HUES64 (cell line): Measurements from ENCODE around the gene GALNTL6.
"Not testable (repeated sequence)": the region's sequence is repeated elsewhere in the genome, so short reads cannot be mapped to it uniquely, and the experiment has no call there.

Experiments used
- H3K27ac ChIP-seq: 2 replicates; pipeline ENCODE4 v1.7.0; 2013; ENCODE audit warnings: low read depth, low read length, inconsistent platforms
- H3K27me3 ChIP-seq: 2 replicates; pipeline ENCODE4 v1.6.1; 2013; ENCODE audit warnings: mild to moderate bottlenecking, low read length; ENCODE audit not compliant: insufficient read depth
- H3K36me3 ChIP-seq: 2 replicates; pipeline ENCODE4 v1.6.1; 2013; ENCODE audit warnings: mild to moderate bottlenecking, low read length; ENCODE audit not compliant: insufficient read depth
- H3K4me1 ChIP-seq: 2 replicates; pipeline ENCODE4 v1.6.1; 2013; ENCODE audit warnings: mild to moderate bottlenecking, low read length, moderate library complexity; ENCODE audit not compliant: insufficient read depth
- H3K4me3 ChIP-seq: 2 replicates; pipeline ENCODE4 v1.5.1; 2013; ENCODE audit warnings: mild to moderate bottlenecking, low read length, moderate library complexity
- H3K9ac ChIP-seq: 2 replicates; pipeline ENCODE4 v1.6.1; 2013; ENCODE audit warnings: mild to moderate bottlenecking, low read depth, low read length
- H3K9me3 ChIP-seq: 2 replicates; pipeline ENCODE4 v1.6.1; 2013; ENCODE audit warnings: low read depth, low read length; ENCODE audit not compliant: insufficient read depth
- WGBS: fragments of 150-250, 120-280 bp; methylation state at CpG from one replicate; pipeline ENCODE4 v1.1.7; 2013; ENCODE audit warnings: missing lambda C conversion rate; 5-methylcytosine and 5-hydroxymethylcytosine counted together

Gene GALNTL6

DNA sequence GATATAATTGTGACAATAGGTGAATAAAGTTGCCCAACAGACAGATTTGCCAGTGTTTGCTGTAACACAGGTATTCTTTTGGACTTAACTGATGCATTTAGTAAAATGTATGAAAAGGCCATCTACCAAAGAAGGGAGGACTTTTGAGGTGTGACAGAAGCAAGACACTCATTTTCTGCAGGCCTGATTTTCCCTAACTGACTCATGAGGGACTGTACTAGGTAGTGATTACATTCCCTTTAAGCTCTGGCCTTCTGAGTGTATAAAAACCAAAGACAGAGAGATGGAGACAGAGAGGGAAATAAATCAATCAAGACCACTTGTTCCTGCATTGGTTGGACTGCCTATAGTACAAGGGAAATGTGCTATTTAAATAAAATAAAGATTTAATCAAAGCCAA, 1204.6 kb downstream of the GALNTL6 start:
- H3K4me1 ChIP-seq: peaks cover 17% of the 10 kb centered on the region
- no peak overlapping the region for H3K9ac ChIP-seq
- no peak overlapping the region for H3K4me3 ChIP-seq
- H3K27ac ChIP-seq: no peak overlapping the region
- H3K9me3 ChIP-seq: no peaks in the 10 kb centered on the region
- H3K27me3 ChIP-seq: no peaks in the 10 kb centered on the region
- H3K36me3 ChIP-seq: no peaks in the 10 kb centered on the region

DNA sequence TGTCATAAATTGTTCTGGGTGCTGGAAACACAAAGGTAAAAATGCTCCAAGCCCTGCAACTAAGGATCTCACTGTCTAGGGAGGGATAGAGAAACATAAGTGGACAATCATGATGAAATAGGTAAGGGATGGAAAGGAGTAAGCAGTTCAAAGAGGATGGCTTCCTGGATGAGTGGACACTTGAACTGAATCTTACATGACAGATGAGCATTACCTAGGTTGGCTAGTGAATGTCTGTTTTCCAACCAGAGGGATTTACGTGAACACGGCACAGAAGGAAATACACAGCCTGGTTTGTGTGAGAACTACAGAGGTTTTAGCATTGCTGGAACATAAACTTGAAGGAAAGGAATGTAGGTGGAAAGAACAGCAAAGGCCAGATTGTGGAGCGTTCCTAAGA, 1205.2 kb downstream of the GALNTL6 start:
- no peaks in the 10 kb centered on the region for H3K36me3 ChIP-seq
- H3K4me1 ChIP-seq: peaks cover 13% of the 10 kb centered on the region
- no peak overlapping the region for H3K27ac ChIP-seq
- WGBS: 96% methylated on average over 3 of the region's 3 CpGs
- no peaks in the 10 kb centered on the region for H3K27me3 ChIP-seq
- no peak overlapping the region for H3K4me3 ChIP-seq
- H3K9me3 ChIP-seq: no peaks in the 10 kb centered on the region
- no peak overlapping the region for H3K9ac ChIP-seq

DNA sequence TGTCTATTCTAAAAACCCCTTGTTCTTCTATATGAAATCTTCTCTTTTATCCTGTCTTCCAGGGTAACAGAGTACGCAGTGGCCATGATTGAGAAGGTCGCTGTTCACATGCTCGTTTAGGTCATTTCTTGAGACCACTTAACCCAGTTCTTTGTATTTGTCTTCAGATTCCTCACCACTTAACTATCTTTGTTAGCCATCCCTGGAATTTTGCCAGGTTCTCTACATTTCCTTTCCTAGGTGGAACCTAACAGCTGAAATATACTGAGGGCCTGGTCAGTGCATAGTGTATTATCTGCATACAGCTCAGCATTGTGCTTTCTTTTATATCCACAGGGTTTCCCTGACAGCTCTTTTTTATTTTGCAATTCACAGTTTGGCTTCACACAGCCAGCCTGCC, 1206.5 kb downstream of the GALNTL6 start:
- no peak overlapping the region for H3K27ac ChIP-seq
- no peak overlapping the region for H3K4me3 ChIP-seq
- WGBS: 88% methylated on average over 3 of the region's 3 CpGs
- H3K9ac ChIP-seq: no peak overlapping the region
- no peaks in the 10 kb centered on the region for H3K36me3 ChIP-seq
- H3K9me3 ChIP-seq: no peaks in the 10 kb centered on the region
- H3K4me1 ChIP-seq: peaks cover 2% of the 10 kb centered on the region
- H3K27me3 ChIP-seq: no peaks in the 10 kb centered on the region

DNA sequence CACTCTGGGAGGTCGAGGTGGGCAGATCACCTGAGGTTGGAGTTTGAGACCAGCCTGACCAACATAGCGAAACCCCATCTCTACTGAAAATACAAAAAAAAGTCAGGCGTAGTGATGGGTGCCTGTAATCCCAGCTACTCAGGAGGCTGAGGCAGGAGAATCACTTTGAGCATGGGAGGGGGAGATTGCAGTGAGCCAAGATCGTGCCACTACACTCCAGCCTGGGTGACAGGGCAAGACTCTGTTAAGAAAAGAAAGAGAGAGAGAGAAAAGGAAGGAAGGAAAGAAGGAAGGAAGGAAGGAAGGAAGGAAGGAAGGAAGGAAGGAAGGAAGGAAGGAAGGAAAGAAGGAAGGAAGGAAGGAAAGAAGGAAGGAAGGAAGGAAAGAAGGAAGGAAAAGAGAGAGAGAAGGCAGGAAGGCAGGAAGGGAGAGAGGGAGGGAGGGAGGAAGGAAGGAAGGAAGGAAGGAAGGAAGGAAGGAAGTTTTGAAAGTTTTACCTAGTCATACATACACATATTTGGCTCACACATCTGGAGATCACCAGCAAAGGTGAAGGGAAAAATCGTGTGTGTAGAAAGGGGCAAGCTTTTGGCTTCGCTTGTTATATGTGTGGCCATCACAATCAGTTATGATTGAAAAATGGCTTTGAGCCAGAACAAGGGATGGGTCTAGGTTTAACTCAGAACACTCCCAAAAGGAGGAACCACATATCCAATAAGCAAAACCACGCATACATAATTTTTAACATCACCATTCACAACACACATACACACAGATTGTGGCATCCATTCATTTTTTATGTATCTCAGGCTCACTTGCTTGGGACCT, 1208.8 kb downstream of the GALNTL6 start:
- H3K36me3 ChIP-seq, H3K27ac ChIP-seq, H3K4me3 ChIP-seq, H3K9ac ChIP-seq, H3K27me3 ChIP-seq, H3K4me1 ChIP-seq, H3K9me3 ChIP-seq: not testable (repeated sequence)
- WGBS: 92% methylated on average over 7 of the region's 7 CpGs

DNA sequence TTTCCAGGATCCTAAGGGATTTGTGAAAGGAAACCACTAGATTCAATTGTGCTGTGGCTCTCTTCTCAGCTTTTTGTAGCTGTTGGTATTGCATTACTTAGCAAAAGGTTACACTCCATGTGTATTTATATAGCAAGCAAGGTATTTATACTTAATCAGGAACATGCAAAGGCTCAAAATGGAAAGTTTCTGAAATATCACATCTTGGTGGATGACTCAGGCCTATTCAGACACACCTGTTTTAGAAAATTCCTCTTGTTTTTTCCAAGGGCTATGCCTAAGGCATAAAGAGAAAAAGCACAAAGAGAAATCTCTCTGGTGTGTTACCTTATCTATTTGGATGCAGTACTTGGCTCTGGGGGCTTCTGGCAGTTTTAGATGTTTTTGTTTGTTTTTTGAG, 1211.0 kb downstream of the GALNTL6 start:
- H3K27me3 ChIP-seq: no peaks in the 10 kb centered on the region

DNA sequence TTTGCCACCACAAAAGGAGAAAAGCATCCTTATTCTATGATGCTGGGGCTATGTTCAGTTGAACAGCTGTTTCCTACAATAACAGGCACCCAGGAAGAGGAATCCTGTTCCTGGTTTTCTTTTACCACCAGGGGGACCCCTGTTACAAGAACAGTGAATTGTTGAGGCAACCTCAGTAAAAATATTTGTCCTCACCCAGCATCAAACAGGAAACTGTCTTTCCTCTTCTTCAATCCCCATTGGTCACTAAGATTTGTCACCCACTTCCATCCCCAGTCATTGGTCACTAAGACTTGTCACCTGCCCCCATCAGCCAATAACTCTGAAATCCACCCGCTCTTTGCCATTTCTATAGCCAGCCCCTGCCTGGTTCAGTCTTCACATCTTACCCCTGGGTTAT, 1211.9 kb downstream of the GALNTL6 start:
- no peak overlapping the region for H3K27ac ChIP-seq
- H3K9me3 ChIP-seq: no peaks in the 10 kb centered on the region
- H3K4me1 ChIP-seq: peaks cover 17% of the 10 kb centered on the region
- H3K27me3 ChIP-seq: no peaks in the 10 kb centered on the region
- no peak overlapping the region for H3K4me3 ChIP-seq
- H3K36me3 ChIP-seq: no peaks in the 10 kb centered on the region
- H3K9ac ChIP-seq: no peak overlapping the region
- 94% methylated on average over 1 of the region's 1 CpG for WGBS

More for the DNA sequence above, 1211.0 kb downstream of the GALNTL6 start:
- no peaks in the 10 kb centered on the region for H3K36me3 ChIP-seq
- peaks cover 10% of the 10 kb centered on the region for H3K4me1 ChIP-seq
- H3K27ac ChIP-seq: no peak overlapping the region
- no peak overlapping the region for H3K9ac ChIP-seq
- H3K9me3 ChIP-seq: no peaks in the 10 kb centered on the region
- no peak overlapping the region for H3K4me3 ChIP-seq

DNA sequence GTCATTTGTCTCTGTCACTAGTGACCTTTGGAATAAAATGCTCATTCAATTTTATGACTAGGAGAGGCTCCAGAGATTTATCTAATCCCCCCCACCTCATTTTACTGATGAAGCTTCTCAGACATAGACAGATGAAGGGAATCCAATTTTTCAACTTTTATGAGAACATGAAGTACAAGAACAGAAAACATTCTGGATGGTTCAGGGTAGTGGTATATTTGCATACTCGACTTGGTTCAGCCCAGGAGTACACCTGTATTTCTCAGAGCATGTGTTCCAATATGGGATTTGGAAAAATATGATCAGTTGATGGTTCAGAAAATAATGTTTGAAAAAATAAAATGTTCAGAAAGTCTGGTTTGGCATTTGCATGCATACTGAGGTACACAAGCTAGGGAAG, 1224.0 kb downstream of the GALNTL6 start:
- Histone ChIP-seq H3K36me3 (no peaks in the 10 kb centered on the region), H3K27ac (no peak overlapping the region), H3K27me3 (no peaks in the 10 kb centered on the region), H3K9me3 (no peaks in the 10 kb centered on the region), H3K4me1 (peaks cover 30% of the 10 kb centered on the region), H3K9ac (no peak overlapping the region), H3K4me3 (no peak overlapping the region)
- WGBS: 92% methylated on average over 1 of the region's 1 CpG

DNA sequence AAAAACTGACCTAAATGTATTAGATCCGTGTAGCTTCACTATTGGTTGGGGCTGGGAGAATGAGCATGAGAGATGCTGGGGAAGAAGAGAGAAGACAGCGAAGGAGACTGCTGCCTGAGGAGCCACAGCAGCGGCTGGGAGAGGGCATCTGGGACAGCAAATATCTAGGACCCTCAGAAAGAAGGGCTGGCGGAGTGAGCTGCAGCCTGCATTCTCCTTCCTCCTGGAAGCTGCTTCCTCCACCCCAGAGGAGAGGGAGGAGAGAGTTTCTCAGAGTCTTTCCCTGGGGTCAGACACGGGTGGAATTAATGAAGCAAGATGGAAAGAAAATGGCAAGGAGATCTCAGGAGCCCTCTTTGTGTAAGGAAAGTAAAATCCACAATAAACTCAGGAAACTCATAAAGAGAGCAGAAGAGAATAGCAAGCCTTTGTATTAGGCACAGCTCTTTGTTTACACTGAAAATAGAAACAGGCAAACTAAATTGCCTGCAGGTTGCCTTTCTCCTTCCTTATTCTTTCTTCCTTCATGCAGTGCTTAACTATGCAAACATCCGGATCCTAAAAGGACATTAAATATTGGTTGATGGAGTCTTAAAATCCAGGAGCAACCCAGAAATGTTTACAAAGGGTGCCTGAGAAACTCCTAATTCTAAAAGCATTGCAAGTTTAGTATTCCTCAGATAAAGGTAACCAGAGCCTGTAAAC, 1225.1 kb downstream of the GALNTL6 start:
- H3K9ac ChIP-seq: no peak overlapping the region
- H3K27me3 ChIP-seq: no peaks in the 10 kb centered on the region
- H3K27ac ChIP-seq: peak overlapping the region; percentile 42
- 60% methylated on average over 5 of the region's 6 CpGs for WGBS
- no peak overlapping the region for H3K4me3 ChIP-seq
- H3K4me1 ChIP-seq: peaks cover 30% of the 10 kb centered on the region
- H3K36me3 ChIP-seq: no peaks in the 10 kb centered on the region
- no peaks in the 10 kb centered on the region for H3K9me3 ChIP-seq

DNA sequence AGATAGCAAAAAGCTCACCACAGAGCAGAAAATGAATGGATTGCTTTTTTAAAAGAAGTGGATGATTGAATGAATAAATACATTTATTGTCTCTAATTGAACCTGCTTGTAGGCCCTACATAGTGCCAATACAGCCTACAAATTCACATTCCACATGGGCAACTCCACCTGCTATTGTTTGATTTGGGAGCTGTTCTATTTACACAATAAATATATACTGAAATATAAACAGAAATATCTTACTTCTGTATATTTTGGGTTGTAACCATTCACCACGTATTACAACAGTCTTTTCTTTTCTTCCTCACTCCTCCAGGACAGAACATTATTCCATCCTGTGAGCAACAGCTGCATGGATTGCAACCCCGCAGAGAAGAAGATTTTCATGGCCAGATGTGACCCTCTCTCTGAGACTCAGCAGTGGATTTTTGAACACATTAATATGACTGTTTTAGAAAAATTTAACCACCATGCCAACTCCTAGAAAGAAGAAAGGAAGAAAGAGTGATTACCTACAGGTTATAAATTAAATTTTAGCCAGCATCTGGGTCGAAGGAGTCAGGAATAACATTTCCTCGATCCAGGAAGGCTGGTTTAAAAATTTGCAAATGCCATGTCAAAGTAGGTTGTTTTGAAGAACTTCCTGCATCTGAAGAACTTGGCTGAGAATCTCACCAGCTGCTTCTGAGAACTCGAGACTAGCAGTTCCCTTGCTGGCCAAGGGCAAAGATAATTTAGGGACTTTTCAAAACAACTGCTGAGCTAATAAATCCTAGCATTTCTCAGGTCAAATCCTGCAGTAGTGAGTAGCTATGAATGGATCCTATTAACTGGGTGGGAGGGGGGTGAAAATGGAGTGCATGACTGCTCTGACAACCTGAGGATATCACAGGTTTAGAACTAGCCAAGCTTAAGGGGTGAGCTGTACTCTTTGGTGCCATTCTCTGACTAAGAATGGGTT, 1226.7 kb downstream of the GALNTL6 start:
- Histone ChIP-seq H3K36me3 (no peaks in the 10 kb centered on the region), H3K27me3 (no peaks in the 10 kb centered on the region), H3K9ac (no peak overlapping the region), H3K4me3 (no peak overlapping the region), H3K27ac (no peak overlapping the region), H3K4me1 (peaks cover 33% of the 10 kb centered on the region), H3K9me3 (no peaks in the 10 kb centered on the region)
- 58% methylated on average over 5 of the region's 5 CpGs for WGBS

DNA sequence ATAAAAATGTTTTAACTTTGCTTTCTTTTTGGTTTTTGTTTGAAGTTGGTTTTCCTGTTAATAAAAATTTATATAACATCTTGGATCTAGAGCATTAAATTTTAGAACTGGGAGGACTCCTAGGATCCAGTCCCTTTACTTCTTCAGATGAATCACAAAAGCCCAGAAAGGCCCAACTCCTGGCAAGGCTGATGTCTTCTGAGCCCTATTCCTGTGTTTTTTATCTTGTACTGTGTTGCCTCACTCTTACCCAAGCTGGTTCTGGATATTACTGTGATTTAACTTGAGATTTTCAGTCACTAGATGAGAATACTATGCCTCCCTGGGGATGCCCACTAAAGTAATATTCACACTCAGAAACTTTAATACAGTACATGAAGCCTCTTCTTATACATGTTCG, 1228.3 kb downstream of the GALNTL6 start:
- H3K27me3 ChIP-seq: no peaks in the 10 kb centered on the region
- no peak overlapping the region for H3K9ac ChIP-seq
- peaks cover 33% of the 10 kb centered on the region for H3K4me1 ChIP-seq
- WGBS: 100% methylated on average over 1 of the region's 1 CpG
- H3K36me3 ChIP-seq: no peaks in the 10 kb centered on the region
- no peak overlapping the region for H3K4me3 ChIP-seq
- no peaks in the 10 kb centered on the region for H3K9me3 ChIP-seq
- H3K27ac ChIP-seq: no peak overlapping the region

DNA sequence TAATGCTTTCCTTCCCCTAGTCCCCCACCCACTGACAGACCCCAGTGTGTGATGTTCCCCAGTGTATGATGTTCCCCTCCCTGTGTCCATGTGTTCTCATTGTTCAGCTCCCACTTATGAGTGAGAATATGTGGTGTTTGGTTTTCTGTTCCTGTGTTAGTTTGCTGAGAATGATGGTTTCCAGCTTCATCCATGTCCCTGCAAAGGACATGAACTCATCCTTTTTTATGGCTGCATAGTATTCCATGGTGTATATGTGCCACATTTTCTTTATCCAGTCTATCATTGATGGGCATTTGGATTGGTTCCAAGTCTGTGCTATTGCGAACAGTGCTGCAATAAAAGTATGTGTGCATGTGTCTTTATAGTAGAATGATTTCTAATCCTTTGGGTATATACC, 1228.9 kb downstream of the GALNTL6 start:
- not testable (repeated sequence) for H3K9me3 ChIP-seq, H3K27ac ChIP-seq, H3K4me3 ChIP-seq

More for the DNA sequence above, 1228.9 kb downstream of the GALNTL6 start:
- peaks cover 33% of the 10 kb centered on the region for H3K4me1 ChIP-seq
- WGBS: 94% methylated on average over 1 of the region's 1 CpG
- not testable (repeated sequence) for H3K36me3 ChIP-seq, H3K9ac ChIP-seq, H3K27me3 ChIP-seq
